H1 (cell line): ENCODE data around the gene AOC1. TPM values are rescaled to one million over a fixed set of nuclear protein-coding genes. Genes with fewer than 3 reads are reported as not detected.

Experiments
- CTCF ChIA-PET: fragments of 300-600 bp; sonication (Branson Sonifier 250); formaldehyde crosslinking; loops from one replicate; lab custom pipeline; 2021; ENCODE audit not compliant: partially characterized antibody; lab: Charles Lee
- POLR2A ChIA-PET: fragments of 300-600 bp; sonication (Branson Sonifier 250); formaldehyde crosslinking; loops from one replicate; lab custom pipeline; 2021; ENCODE audit warnings: inconsistent platforms; ENCODE audit not compliant: partially characterized antibody; lab: Charles Lee
- DNase-seq, 2 experiments: peaks; one replicate each; pipeline versions ENCODE4 v3.0.0 to v3.0.0-alpha.2; 2010 to 2022; ENCODE audit warnings: low spot score in 2 of 2, low read depth in 1 of 2, mixed read lengths in 1 of 2
- FAIRE-seq: peaks from 2 replicates; lab custom pipeline; 2011; peaks lifted over from hg19 to GRCh38; lab: Jason Lieb, UNC
- H2AFZ ChIP-seq: 2 replicates; pipeline ENCODE4 v1.8.1; 2012; ENCODE audit warnings: low read length, inconsistent platforms
- H2AK5ac ChIP-seq: 2 replicates; pipeline ENCODE4 v1.6.1; 2013; ENCODE audit warnings: low read depth, low read length
- H2BK120ac ChIP-seq: replicated peaks from 2 replicates; pipeline ENCODE3; 2013; ENCODE audit warnings: low read depth, low read length, inconsistent platforms
- H2BK12ac ChIP-seq: 2 replicates; pipeline ENCODE4 v1.6.1; 2013; ENCODE audit warnings: low read depth, low read length
- H2BK15ac ChIP-seq: 2 replicates; pipeline ENCODE4 v1.6.1; 2013; ENCODE audit warnings: low read length
- H2BK20ac ChIP-seq: 2 replicates; pipeline ENCODE4 v1.6.1; 2013; ENCODE audit warnings: low read length
- H2BK5ac ChIP-seq: 2 replicates; pipeline ENCODE4 v1.6.1; 2013; ENCODE audit warnings: low read depth, low read length
- H3K14ac ChIP-seq: 2 replicates; pipeline ENCODE4 v1.6.1; 2013; ENCODE audit warnings: inconsistent platforms; ENCODE audit not compliant: insufficient read length
- H3K18ac ChIP-seq: 2 replicates; pipeline ENCODE4 v1.6.1; 2013; ENCODE audit warnings: low read length; ENCODE audit errors: extremely low read depth
- H3K23ac ChIP-seq: 2 replicates; pipeline ENCODE4 v1.6.1; 2013; ENCODE audit warnings: inconsistent platforms; ENCODE audit not compliant: insufficient read length
- H3K23me2 ChIP-seq: 2 replicates; pipeline ENCODE4 v1.6.1; 2013; ENCODE audit warnings: low read depth, low read length
- H3K27ac ChIP-seq: 2 replicates; pipeline ENCODE4 v1.6.1; 2011; ENCODE audit warnings: low read depth, low read length, inconsistent platforms
- H3K27me3 ChIP-seq, 4 experiments: replicated peaks in 1 of 4; 1 replicate in 1 of 4; 2 replicates in 3 of 4; pipeline versions ENCODE4 v1.6.1 to v1.8.1; 2011 to 2013; ENCODE audit warnings: low read length in 3 of 4, mild to moderate bottlenecking in 3 of 4, inconsistent platforms in 2 of 4, mixed read lengths in 2 of 4, moderate library complexity in 1 of 4; ENCODE audit not compliant: control insufficient read depth in 3 of 4, insufficient read depth in 3 of 4; ENCODE audit errors: extremely low read depth in 1 of 4
- H3K36me3 ChIP-seq, 4 experiments: 2 replicates each; pipeline versions ENCODE4 v1.6.1 to v1.8.1; 2011 to 2013; ENCODE audit warnings: mild to moderate bottlenecking in 4 of 4, low read length in 3 of 4, moderate library complexity in 2 of 4, control low read depth in 1 of 4, inconsistent platforms in 1 of 4; ENCODE audit not compliant: insufficient read depth in 4 of 4, control insufficient read depth in 2 of 4
- H3K4ac ChIP-seq: replicated peaks from 2 replicates; pipeline ENCODE3; 2013; ENCODE audit warnings: low read length, low read depth, mixed read lengths, inconsistent platforms; ENCODE audit not compliant: insufficient read length
- H3K4me1 ChIP-seq, 4 experiments: replicated peaks in 1 of 4; 1 replicate in 1 of 4; 2 replicates in 3 of 4; pipeline versions ENCODE4 v1.6.1 to v1.8.1; 2011 to 2013; ENCODE audit warnings: low read length in 3 of 4, inconsistent platforms in 2 of 4, mixed read lengths in 1 of 4; ENCODE audit not compliant: insufficient read depth in 4 of 4, control insufficient read depth in 3 of 4
- H3K4me2 ChIP-seq, 2 experiments: 2 replicates each; pipeline versions ENCODE4 v1.6.1 to v1.8.1; 2011 to 2013; ENCODE audit warnings: low read depth in 2 of 2, low read length in 2 of 2, control low read depth in 1 of 2, inconsistent platforms in 1 of 2, mild to moderate bottlenecking in 1 of 2; ENCODE audit not compliant: insufficient read depth in 1 of 2
- H3K4me3 ChIP-seq, 4 experiments: fragments of 200-600, 300-600 bp in 1 of 4; sonication (generic), shearing (Covaris generic), sonication (Bioruptor Twin) in 1 of 4; 2 replicates each; pipeline versions ENCODE4 v1.5.1 to v1.8.1; 2011 to 2016; ENCODE audit warnings: low read length in 4 of 4, low read depth in 3 of 4, control low read depth in 2 of 4, inconsistent platforms in 2 of 4, mild to moderate bottlenecking in 2 of 4, mixed read lengths in 1 of 4, moderate library complexity in 1 of 4; ENCODE audit not compliant: insufficient read depth in 2 of 4; ENCODE audit errors: extremely low read depth in 1 of 4
- H3K56ac ChIP-seq: replicated peaks from 2 replicates; pipeline ENCODE3; 2013; ENCODE audit warnings: low read depth, mild to moderate bottlenecking, mixed read lengths, low read length, inconsistent platforms; ENCODE audit not compliant: insufficient read length
- H3K79me1 ChIP-seq: 2 replicates; pipeline ENCODE4 v1.6.1; 2013; ENCODE audit warnings: low read depth, low read length, control low read depth
- H3K79me2 ChIP-seq, 2 experiments: 2 replicates each; pipeline versions ENCODE4 v1.6.1 to v1.8.1; 2012 to 2013; ENCODE audit warnings: low read length in 2 of 2, mild to moderate bottlenecking in 2 of 2, inconsistent platforms in 1 of 2; ENCODE audit not compliant: insufficient read depth in 2 of 2, control insufficient read depth in 1 of 2
- H3K9ac ChIP-seq, 4 experiments: replicated peaks in 1 of 4; 1 replicate in 1 of 4; 2 replicates in 3 of 4; pipeline versions ENCODE4 v1.6.1 to v1.8.1; 2011 to 2013; ENCODE audit warnings: low read depth in 3 of 4, low read length in 3 of 4, control low read depth in 2 of 4, mild to moderate bottlenecking in 2 of 4, moderate library complexity in 2 of 4, inconsistent platforms in 1 of 4; ENCODE audit errors: extremely low read depth in 1 of 4
- H3K9me3 ChIP-seq, 2 experiments: 2 replicates each; pipeline versions ENCODE4 v1.6.1 to v1.8.1; 2012 to 2013; ENCODE audit warnings: mild to moderate bottlenecking in 2 of 2, moderate library complexity in 2 of 2, control low read depth in 1 of 2, inconsistent platforms in 1 of 2, low read depth in 1 of 2, low read length in 1 of 2, mixed read lengths in 1 of 2; ENCODE audit not compliant: insufficient read depth in 2 of 2
- H4K20me1 ChIP-seq, 2 experiments: replicated peaks in 1 of 2; 2 replicates each; pipeline versions ENCODE3 to v1.8.1; 2011 to 2013; ENCODE audit warnings: inconsistent platforms in 2 of 2, low read length in 2 of 2, mild to moderate bottlenecking in 1 of 2; ENCODE audit not compliant: insufficient read depth in 2 of 2, control insufficient read depth in 1 of 2
- H4K5ac ChIP-seq: 2 replicates; pipeline ENCODE4 v1.6.1; 2013; ENCODE audit warnings: low read length, low read depth, mixed read lengths, inconsistent platforms; ENCODE audit not compliant: insufficient read length
- H4K8ac ChIP-seq: 2 replicates; pipeline ENCODE4 v1.8.0; 2013; ENCODE audit warnings: mild to moderate bottlenecking, moderate library complexity, low read length, inconsistent platforms; ENCODE audit not compliant: insufficient read depth; ENCODE audit errors: extremely low read depth
- H4K91ac ChIP-seq: replicated peaks from 2 replicates; pipeline ENCODE3; 2013; ENCODE audit warnings: low read length, mixed read lengths, inconsistent platforms; ENCODE audit not compliant: insufficient read length
- ASH2L ChIP-seq: fragments of 200-600, 300-600 bp; sonication (generic); IDR thresholded peaks from one replicate; pipeline ENCODE4 v1.7.1; 2017; ENCODE audit warnings: low read length
- EGR1 ChIP-seq: IDR thresholded peaks from 2 replicates; pipeline ENCODE4 v1.6.1; 2011; ENCODE audit warnings: low read depth, low read length, borderline replicate concordance
- GABPA ChIP-seq: IDR thresholded peaks from 2 replicates; pipeline ENCODE4 v1.6.1; 2011; ENCODE audit warnings: mild to moderate bottlenecking, low read length, moderate library complexity, borderline replicate concordance; ENCODE audit not compliant: insufficient read depth
- HDAC2 ChIP-seq, 2 experiments: fragments of 300-600 bp in 1 of 2; sonication (generic) in 1 of 2; IDR thresholded peaks; 2 replicates each; pipeline ENCODE4 v1.6.1; 2011 to 2012; ENCODE audit warnings: low read depth in 2 of 2, low read length in 2 of 2, mild to moderate bottlenecking in 2 of 2, moderate library complexity in 2 of 2, borderline replicate concordance in 1 of 2, inconsistent platforms in 1 of 2
- NANOG ChIP-seq: IDR thresholded peaks from 2 replicates; pipeline ENCODE4 v1.6.1; 2011; ENCODE audit warnings: low read length, low read depth, mild to moderate bottlenecking, inconsistent platforms; ENCODE audit not compliant: insufficient read depth, poor library complexity, severe bottlenecking
- RAD21 ChIP-seq, 2 experiments: IDR thresholded peaks in 1 of 2; conservative IDR thresholded peaks in 1 of 2; 2 replicates each; pipeline ENCODE4 v1.6.1; 2011; ENCODE audit warnings: low read depth in 2 of 2, low read length in 2 of 2, improper control_type of control experiment in 1 of 2, inconsistent platforms in 1 of 2, mild to moderate bottlenecking in 1 of 2, moderate library complexity in 1 of 2
- WGBS, 2 experiments: shearing (Covaris generic) in 1 of 2; methylation state at CpG; one replicate each; pipeline versions ENCODE4 v1.1.6 to v1.1.7; 2013 to 2015; ENCODE audit warnings: low lambda C conversion rate in 2 of 2, mixed read lengths in 2 of 2, inconsistent platforms in 1 of 2, low coverage in 1 of 2, missing lambda C conversion rate in 1 of 2; ENCODE audit not compliant: insufficient replicate concordance in 2 of 2, insufficient coverage in 1 of 2, insufficient read length in 1 of 2; ENCODE audit errors: extremely low coverage in 1 of 2, missing lambda C conversion rate in 1 of 2; 5-methylcytosine and 5-hydroxymethylcytosine counted together
- polyA plus RNA-seq, 7 experiments: library from polyadenylated mRNA; depleted of rRNA in 3 of 7; stranded (reverse) in 5 of 7; unstranded in 2 of 7; fragments of >200 nt in 5 of 7; fragments of 200-250 nt in 2 of 7; gene quantifications; 1 replicate in 5 of 7; 2 replicates in 1 of 7; 4 replicates in 1 of 7; pipeline versions ENCODE4 v1.2.1 to v1.2.3, GENCODE V29; 2011 to 2013; ENCODE audit warnings: missing spikeins in 2 of 7, mixed read lengths in 2 of 7
- total RNA-seq: library from RNA; stranded (reverse); fragmentation: NEBNext Ultra II Directional; extraction: Animal tissue kit (Norgen Biotek cat#: 25700); gene quantifications from 2 replicates; pipeline ENCODE4 v1.2.1, GENCODE V29; 2021
- TF ChIP-seq, protein P1 (sequence below), 3 experiments: IDR thresholded peaks; 1 replicate in 2 of 3; 2 replicates in 1 of 3; pipeline versions ENCODE4 v1.5.1 to v1.6.1; 2011; ENCODE audit warnings: low read length in 3 of 3, mild to moderate bottlenecking in 3 of 3, inconsistent platforms in 2 of 3, low read depth in 1 of 3, moderate library complexity in 1 of 3; ENCODE audit not compliant: insufficient read depth in 1 of 3; ENCODE audit errors: control extremely low read depth in 1 of 3
- TF ChIP-seq, protein P2 (sequence below): IDR thresholded peaks from 2 replicates; pipeline ENCODE4 v1.6.1; 2012; ENCODE audit warnings: inconsistent platforms

AOC1 gene
- total and polyA plus RNA-seq, 2 of the 8 experiments (the other 6 are each of a cell fraction or from before 2014, with no cell fraction given) = 0.15 to 0.17 TPM

- Histone ChIP-seq H2AFZ (no peak overlapping the region), H3K79me2 (no peaks in the 10 kb centered on the region), H2AK5ac (no peak overlapping the region), H4K5ac (no peak overlapping the region), H2BK120ac (no peak overlapping the region), H3K27me3 (no peaks in the 10 kb centered on the region; a peak in 1 of 7 replicates), H2BK15ac (no peak overlapping the region), H3K27ac (no peak overlapping the region), H3K18ac (no peak overlapping the region), H4K8ac (no peak overlapping the region), H4K91ac (no peak overlapping the region), H3K4me1 (peaks cover 0 to 3% (median 0%) of the 10 kb centered on the region in 4 experiments; a peak in 2 of 7 replicates), H3K79me1 (no peaks in the 10 kb centered on the region; the same call in 1 of the 2 replicates), H2BK12ac (no peak overlapping the region), H2BK20ac (no peak overlapping the region), H4K20me1 (no peaks in the 10 kb centered on the region), H3K56ac (no peak overlapping the region), H3K23me2 (no peaks in the 10 kb centered on the region), H3K9me3 (no peaks in the 10 kb centered on the region; a peak in 1 of 4 replicates), H3K23ac (no peak overlapping the region), H2BK5ac (no peak overlapping the region), H3K4me3 (no peak overlapping the region), H3K14ac (no peak overlapping the region), H3K36me3 (no peaks in the 10 kb centered on the region), H3K4me2 (no peak overlapping the region), H3K9ac (no peak overlapping the region), H3K4ac (no peak overlapping the region)
- 82% methylated on average over 2 of the region's 2 CpGs; no CpG with 5 or more reads in 1 of the 2 experiments for WGBS, 2 experiments
- DNase-seq = no peak
- CTCF ChIA-PET = no interaction called here
- peak; percentile 28 for FAIRE-seq
- POLR2A ChIA-PET = no interaction called here
- no peak for TF ChIP-seq ASH2L
- no peak for TF ChIP-seq HDAC2 (IDR thresholded peaks at IDR 0.05; ENCODE audit: borderline replicate concordance in 1 of 2, low read depth in 2 of 2, low read length in 2 of 2)
- TF ChIP-seq, protein P1, sequence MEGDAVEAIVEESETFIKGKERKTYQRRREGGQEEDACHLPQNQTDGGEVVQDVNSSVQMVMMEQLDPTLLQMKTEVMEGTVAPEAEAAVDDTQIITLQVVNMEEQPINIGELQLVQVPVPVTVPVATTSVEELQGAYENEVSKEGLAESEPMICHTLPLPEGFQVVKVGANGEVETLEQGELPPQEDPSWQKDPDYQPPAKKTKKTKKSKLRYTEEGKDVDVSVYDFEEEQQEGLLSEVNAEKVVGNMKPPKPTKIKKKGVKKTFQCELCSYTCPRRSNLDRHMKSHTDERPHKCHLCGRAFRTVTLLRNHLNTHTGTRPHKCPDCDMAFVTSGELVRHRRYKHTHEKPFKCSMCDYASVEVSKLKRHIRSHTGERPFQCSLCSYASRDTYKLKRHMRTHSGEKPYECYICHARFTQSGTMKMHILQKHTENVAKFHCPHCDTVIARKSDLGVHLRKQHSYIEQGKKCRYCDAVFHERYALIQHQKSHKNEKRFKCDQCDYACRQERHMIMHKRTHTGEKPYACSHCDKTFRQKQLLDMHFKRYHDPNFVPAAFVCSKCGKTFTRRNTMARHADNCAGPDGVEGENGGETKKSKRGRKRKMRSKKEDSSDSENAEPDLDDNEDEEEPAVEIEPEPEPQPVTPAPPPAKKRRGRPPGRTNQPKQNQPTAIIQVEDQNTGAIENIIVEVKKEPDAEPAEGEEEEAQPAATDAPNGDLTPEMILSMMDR (IDR thresholded peaks at IDR 0.05; ENCODE audit: control extremely low read depth in 1 of 3, insufficient read depth in 1 of 3, low read depth in 1 of 3, low read length in 3 of 3) = peak in 2 of 3 experiments; percentile 42 to 49; a peak in 3 of 4 replicates
- no peak for TF ChIP-seq NANOG
- TF ChIP-seq, protein P2, sequence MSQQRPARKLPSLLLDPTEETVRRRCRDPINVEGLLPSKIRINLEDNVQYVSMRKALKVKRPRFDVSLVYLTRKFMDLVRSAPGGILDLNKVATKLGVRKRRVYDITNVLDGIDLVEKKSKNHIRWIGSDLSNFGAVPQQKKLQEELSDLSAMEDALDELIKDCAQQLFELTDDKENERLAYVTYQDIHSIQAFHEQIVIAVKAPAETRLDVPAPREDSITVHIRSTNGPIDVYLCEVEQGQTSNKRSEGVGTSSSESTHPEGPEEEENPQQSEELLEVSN = no peak
- TF ChIP-seq EGR1 = no peak
- TF ChIP-seq RAD21 (IDR thresholded peaks at IDR 0.05 in 1 of 2, conservative IDR thresholded peaks at IDR 0.05 in 1 of 2; ENCODE audit: low read depth in 2 of 2, low read length in 2 of 2) = peak in 1 of 2 experiments; percentile 31; a peak in 1 of 4 replicates
- no peak for TF ChIP-seq GABPA
Observed at GRCh38 chr7:150828384-150828783, 23.9 kb upstream of the AOC1 start.
